Activated CD4-positive, alpha-beta T cell treated with anti-CD3 and anti-CD28 coated beads, Interleukin-2, amount 50 U/mL, for 1 hour (primary cell): ENCODE results near the gene MAGIX.

Experiments
- DNase-seq: peaks from one replicate; pipeline ENCODE4 v3.0.0-alpha.2; 2020

The MAGIX gene

DNA sequence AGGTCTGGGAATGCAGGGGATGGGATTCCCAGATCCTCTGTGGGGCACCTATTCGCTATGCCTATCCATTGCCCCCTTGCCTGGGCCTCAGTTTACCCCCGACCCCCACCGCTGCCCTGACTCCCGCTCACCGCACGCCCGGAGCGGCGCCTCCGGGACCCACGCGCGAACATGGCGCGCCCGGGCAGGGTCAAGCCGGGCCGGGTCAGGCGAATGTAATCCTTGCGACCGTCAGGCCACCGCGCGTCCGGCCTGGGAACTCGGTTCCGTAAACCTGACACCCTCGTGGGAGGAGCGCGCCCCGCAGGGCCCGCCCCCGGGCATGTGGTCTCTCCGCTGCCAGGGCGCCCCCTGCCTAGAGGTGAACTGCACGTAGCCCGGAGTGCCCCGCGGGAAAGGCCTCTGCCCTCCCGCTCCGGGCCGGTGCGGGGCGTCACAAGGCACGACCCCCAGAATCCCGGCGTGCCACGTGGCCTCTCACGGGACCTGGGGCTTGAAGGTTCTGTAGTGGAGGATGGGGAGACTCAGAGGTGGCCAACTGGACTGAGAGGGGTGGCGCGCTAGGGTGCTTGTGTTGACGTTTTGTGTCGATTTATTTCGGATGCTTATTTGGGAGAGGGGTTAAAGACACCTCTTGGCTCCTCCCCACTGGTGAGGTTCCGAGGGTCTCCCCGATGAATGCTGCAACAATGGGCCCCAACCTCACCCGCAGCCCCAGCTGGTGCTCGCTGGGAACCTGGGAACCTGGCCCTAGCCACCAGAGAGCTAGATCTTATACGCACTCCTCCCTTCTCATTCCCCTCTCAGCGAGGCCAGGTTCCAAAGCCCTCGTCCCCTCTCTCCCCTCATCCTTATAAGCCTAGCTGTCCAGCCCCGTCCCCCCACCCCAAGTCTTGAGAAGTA lies 23.8 kb downstream of the MAGIX start, which contains the start of gene PRICKLE3:
PRICKLE3 (minus strand) TSS at position 249 of the 903 bp plus-strand sequence; CDS start at position 173, 76 bp downstream.
- peak; percentile 71 for DNase-seq

DNA sequence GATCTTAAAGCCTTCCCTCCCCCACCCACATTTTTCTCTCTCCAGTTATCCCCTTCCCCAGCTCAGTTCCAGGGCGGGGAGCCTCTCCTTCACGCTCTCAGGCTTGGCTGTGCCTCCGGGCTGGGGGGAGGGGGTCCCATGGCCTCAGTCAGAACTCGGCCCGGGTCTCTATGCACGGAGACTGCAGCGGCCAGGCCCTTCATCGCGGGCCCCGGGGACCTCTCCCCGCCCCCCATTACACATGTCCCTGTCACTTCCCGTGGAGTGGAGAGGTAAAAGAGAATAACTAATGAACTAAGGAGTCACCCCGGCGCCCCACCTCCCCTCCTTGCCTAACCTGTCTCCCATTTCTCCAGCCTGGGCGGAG lies 24.5 kb downstream of the MAGIX start:
- DNase-seq: no peak

DNA sequence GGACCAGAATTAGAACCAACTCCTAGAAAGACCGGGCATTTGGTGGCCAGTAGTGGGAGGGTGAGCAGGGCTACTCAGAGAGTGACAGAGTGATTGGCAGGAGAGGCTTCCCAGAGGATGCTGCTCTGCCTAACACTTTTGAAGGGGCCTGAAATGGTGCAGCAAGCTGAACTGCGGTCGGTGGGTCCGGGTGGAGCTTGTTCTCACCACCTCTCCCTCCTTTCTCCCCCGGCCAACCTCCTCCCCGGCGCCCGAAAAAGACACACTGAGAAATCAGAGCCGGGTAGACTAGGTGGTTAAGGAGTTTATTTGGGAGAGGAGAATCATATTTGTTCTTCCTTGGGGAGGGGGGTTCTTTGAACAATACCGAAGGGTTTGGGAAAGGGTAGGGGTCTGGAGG lies 25.0 kb downstream of the MAGIX start:
- no peak for DNase-seq

DNA sequence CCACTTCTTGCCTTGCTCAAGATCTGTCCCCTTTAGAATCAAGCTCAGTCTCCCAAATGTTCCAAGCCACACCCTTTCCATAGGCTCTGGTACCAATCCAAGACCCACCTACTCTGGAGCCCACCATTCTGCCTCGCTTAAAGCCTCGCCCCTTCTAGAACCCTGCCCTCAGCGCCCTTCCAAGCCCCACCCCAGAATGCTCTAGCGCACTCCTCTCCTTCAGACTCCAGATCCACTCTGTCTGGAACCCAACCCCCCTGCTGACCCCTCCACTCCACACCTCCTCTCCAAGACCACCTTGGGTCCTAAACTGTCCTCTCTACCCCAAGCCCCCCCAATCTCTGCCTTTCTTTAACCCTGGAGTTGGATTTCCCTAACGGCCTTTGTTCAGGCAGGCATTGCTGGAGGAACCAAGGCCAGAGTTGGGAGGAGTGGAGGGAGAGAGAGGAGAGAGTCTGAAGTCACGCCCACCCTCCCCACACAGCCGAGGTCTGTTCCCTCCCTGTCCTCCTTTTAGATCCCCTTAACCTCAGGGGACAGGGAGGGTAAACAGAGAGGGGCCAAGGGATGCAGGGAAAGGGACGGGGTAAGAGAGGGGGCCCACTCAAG lies 26.0 kb downstream of the MAGIX start:
- no peak for DNase-seq

DNA sequence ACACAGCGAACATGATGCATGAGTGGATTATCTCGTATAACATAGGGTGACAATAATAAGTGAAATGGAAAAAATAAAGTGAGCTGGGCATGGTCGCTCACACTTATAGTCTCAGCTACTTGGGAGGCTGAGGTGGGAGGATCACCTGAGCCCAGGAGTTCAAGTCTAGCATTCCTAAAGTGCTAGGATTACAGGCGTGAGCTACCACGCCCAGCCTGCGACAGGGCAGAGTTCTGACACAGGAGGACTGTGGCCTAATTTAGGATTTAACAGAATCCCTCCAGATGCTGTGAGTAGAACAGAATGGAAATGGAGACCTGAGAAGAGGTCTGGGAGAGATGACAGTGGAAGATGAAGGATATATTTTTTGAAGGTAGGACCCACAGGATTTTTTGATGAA lies 27.0 kb downstream of the MAGIX start:
- DNase-seq: no peak

DNA sequence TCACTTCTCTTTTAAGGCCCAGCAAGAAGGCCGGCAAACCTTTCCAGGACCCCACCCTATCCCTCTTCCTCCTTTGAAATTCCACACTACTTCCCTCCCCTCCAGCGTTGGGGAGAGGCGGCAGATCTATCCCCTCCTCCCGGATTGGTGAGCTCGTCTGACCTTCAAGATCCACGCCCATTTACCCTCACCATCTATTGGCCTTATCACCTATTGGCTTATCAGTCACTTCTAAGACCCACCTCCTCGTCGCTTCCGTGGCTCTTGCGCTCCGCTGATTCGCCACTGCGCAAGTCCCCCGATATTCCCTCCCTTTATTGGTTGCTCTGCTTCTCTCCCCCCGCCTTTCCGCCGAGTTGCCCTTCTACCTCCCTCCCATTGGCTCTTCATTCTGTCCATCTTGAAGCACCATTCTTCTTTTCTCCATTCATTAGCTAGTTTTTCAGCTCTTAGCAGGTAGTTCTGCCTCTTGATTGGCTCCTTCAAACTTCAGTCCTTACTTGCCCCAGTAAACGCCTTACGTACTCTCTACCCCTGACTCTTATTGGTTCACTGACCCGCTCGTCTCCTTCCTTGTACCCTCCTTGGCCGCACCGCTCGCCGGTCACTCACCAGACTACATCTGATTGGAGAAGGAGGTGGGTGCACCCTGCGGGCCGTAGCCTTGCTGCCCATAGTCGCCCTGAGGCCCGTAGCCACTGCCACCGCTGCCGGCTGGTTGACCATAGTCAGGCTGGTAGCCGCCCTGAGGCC lies 28.4 kb downstream of the MAGIX start:
- DNase-seq: peak; percentile 72

DNA sequence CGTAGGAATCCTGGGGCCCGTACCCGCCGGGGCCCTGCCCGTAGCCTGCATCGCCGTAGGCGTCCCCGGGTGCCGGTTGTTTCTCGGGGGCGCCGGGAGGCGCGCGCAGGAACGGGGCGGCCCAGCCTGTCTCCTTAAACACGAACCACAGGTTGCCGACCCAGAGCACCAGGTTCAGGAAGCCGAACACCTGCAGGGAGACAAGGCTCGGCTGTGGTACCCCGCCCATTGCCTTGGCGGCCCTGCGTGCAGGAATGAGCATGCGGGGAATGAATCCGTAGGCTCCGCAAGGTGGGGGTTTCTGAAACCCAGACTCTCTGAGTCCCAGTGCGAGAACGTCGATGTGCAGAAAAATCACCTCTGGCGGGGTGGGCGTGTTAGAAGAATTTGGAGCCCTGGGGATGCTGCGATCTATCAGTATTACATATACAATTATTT lies 29.0 kb downstream of the MAGIX start:
- no peak for DNase-seq

DNA sequence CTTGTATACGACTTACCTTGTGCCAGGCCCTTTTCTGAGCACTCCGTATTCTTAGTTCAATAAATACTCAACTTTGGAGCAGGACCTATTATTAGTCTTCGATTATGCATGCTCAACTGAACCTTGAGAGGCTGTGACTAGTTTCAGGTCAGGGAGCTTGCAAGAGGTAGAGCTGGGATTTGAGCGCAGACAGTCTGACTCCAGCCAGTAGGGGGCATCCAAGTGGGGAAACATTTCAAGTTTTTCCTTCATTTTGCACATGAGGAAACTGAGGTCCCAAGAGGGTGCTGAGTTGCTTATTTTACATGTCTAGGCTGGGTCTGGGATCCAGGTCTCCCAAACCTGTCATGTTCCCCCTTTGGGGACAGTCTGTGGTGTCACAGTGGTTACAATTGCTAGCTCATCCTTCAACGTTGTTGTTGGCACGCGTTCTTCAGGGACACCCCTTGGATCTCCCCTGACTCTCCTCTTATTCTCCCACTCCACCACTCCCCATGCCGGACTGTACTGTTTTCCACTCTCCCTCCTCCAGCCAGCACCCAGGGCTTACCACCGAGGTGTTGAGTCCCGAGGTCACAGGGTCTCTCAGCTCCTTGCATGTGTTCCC lies 30.3 kb downstream of the MAGIX start:
- no peak for DNase-seq

DNA sequence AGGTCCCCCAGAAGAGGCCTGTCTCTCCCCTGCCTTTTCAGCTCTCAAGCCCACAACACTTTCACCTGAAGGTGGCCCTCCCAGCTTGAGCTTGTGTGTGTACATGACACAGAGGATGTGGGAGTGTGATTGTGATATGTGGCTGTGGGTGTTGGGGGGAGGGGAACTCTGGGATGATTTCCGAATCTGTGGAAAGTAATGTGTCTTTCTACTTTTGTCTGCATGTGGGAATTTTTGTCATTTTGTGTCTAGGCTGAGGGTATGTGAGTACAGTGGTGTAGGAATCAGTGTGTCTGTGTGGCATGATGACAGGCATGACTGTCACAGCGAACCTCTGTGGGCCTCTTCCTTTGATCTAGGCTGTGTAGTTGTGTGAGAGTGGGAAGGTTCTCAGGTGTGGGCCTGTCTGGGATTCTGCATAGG lies 31.0 kb downstream of the MAGIX start:
- DNase-seq: no peak

DNA sequence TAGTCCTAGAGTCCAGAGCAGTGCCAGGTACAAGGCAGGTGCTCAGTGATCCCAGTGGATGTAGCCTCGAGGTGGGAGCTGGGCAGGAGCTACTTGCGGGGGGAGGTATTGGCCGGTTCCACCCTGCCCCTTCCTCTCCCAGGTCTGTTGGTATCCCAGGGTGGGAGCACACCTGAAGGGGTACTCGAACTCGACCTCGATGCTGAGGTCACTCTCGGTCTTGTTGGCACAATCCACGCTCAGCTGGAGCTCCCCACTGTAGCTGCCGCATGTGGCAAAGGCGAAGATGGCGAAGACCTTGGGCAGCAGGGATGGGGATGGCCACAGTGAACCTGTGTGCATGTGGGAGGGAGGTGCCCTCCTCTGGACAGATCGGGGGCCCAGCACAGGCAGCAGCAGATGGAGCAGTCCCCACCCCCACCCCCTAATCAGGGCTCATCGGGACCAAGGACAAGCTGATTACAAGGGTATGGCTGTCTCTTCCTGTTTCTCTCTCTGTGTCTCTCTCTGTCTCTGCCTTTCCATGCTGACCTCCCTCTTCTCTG lies 35.1 kb downstream of the MAGIX start:
- DNase-seq: no peak

DNA sequence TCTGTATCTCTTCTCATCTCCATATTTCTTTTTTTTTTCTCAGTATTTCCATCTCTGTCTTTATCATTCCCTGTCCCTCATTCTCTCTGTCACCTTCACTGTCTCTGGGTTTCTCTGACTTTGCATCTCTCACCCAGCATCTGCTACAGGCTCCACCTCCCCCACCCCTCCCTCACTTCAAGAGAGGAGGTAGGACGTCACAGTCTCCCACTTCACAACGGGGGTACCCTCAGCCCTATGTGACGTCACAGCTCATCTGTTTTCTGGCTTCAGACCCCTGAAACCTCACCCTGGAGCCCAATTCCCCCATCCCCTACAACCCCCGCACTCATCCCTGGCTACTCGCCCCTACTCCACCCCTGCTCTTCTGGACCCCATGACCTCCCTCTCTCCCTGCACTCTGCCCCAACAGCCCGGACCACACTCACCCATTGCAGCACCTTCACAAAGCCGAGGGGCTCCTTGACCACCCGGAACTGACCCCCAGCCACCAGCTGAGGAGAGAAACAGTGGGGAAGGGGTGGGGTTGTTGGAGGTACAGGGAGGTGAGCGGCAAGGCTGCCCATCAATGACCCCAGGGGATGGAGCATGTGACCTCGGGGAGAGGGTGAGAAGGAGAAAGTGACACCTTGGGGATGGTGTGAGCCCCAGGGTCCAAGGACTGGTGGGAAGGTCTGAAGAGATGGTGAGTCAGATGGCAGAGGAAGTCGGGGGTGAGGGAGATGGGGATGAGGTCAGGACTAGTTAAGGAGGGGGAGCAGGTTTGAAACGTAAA lies 36.2 kb downstream of the MAGIX start:
- DNase-seq: no peak

DNA sequence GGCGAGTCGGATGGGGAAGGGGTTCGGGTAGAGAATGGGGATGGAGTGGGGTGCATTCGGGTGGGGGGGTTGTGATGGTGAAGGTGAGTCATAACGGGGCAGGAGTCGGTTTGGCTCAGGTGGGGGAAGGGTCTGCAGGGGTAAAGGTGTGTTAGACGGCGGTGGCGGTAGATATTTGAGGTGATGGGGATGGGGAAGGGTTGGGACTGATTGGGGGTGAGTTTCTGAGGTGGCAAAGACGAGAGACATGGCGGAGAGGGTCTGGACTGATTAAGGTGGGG lies 36.7 kb downstream of the MAGIX start:
- DNase-seq: no peak

DNA sequence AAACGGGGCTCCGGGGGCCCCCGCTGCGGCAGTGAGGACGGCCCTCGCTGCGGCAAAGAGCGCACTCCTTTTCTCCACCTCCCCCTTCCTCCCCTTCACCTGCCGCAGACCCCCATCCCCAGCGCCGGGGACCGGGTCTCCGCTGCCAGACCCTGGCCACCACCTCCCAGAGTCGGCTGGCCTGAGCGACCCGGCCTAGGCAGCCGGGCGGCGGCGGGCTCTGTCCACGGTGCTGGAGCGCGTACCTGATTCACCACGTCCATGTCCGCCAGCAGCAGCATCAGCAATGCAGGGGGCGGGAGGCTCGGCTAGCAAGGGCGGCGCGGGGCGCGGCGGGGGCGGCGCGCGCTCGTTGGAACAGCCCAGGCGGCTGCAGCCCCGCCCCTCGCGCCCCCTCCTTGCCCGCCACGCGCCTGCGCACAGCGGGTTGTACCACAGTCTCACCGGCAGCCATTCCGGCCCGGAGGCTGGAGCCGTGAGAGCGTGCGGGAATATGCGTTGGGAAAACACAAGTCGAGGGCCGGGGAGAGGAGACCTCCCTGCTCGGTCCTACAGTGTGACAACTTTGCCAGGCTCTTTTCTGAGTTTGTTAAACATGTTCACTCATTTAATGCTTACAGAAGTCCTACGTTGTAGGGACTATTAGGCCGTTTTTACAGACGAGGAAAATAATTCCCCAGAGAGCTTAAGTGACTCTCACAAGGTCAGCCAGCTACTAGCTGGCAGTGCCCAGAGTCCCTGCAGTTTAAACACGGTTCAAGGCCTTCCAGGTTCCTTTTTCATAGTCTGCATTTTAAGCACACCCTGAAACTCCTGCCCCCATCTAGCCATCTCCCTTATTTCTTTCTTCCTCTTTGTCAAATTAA lies 37.6 kb downstream of the MAGIX start, which contains the start of gene SYP:
SYP (minus strand) TSS at position 288 of the 866 bp plus-strand sequence; CDS start at position 281, 7 bp downstream.
- DNase-seq: peak; percentile 84

DNA sequence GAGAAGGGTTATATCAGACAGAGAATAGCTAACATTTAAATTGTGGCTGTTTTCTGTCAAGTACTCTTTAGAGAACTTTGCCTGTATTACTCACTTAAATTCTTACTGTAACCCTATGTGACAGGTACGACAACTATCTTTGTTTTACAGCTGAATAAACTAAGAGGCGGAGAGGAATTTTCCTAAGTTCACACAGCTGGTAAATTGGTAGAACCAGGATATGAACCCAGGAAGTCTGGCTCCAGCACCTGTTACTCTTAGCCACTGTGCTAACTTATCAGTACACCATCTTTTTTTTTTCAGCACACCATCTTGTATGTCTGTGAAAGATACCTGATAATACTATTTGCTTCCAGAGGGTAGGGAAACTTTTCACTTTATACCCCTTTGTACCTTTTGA lies 39.5 kb downstream of the MAGIX start:
- no peak for DNase-seq

DNA sequence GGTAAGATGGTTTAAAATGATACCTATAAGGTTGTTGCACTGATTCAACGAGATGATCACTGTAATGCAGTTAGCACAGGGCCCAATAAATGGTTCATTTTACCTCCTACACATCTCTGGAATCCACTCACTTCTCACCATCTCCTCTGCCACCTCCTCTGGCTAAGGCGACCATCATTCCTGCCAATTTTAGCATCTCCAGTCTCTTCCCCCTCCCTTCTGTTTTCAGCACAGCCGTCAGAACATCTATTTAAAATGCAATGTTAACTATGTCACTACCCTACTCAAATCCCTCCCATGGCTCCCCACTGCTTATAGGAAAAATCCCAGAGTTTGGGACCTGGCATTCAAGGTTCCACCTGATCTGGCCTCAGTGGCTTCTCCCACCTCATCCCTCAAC lies 41.0 kb downstream of the MAGIX start:
- DNase-seq: no peak

DNA sequence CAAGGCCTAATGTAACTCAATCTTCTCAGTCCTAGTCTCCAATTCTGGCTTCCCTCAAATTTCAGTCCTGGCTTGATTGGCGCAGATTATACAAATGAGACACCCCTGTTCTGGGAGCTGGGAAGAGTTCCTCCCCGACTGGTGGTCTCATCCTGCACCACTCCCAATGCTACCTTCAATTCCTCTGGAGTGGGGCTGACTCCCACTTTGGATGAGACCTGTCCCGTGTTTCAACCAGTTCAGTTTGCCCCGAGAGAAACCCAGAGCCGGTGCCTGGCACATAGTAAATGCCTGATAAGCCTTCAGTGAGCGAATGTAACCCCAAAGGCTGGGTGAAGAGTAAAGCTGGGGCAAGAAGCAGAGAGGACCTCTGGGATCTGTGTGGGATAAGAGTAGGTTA lies 41.5 kb downstream of the MAGIX start:
- DNase-seq: no peak

DNA sequence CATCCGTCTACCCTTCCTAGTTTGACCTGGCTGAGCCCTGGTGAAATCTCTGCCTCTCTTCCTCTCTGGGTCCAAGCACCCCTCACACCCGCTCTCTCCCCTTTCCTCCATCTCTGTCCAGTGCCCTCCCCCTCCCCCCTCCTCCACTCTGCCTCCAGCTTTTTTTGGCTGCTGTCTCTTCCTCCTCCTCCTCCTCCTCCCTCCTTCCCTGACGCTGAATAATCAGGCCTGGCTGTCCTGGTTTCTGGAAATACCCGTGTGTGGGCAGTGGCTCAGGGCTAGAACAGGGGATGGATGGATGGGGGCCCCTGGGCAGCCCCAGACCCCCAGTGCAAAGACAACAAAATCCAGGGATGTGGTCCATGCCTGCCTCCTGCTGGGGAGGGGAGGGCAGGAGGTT lies 42.2 kb downstream of the MAGIX start:
- no peak for DNase-seq

DNA sequence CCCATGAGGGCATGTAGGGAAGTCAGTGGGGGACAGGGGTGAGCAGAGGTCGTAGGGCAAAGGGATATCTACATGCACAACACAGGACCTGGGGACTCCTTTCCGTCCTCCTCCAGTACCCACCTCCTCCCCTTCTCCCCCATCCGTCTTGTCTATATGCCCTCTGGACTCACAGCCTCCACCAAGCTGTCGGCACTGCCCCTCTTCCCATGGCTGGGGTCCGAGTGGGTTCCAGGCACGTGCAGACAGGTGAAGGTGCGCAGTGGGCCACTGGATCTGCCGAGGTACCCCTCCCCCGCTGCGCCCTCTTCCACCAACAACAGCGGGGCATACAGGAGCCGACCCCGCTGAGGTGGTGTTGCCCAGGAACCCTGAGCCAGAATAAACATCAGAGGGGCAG lies 42.9 kb downstream of the MAGIX start:
- no peak for DNase-seq

DNA sequence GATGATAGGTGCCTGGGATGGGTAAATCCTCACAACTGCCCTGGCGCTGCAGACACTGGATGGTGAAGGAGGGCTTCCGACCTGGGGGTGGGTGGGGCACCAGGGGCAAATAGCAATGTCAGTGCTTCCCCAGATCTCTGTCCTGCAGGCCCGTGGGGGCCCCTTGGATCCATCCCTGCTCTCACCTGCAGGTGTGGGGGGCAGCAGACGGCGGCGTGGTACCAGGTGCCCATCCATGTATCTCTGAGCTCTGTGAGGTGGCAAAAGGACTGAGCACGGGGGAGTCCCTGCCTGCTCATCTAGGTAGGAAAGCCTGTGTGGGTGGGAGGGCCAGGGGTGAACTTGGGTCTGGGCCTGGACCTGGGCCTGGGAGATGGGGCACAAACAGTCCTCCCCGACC lies 44.0 kb downstream of the MAGIX start:
- no peak for DNase-seq

DNA sequence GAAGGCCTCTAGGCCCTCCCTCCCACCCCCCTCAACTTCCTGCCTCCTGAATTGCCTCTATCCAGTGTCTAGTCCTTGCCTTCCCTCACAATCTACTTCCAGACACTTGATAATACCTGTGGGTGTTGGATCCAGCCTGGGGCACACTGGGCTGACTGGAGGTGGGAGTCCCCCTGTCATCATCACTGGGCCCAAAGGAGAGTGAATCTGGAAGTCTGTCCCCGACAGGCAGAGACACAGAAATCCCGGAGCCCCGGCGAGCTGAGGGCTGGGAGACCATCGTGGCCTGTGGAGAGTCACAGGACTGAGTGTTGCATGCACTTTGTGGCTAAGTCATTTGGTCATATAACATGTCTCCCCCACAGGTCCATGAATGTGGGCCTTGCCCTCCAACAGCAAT lies 45.8 kb downstream of the MAGIX start:
- DNase-seq: no peak
